CD4-positive, alpha-beta T cell treated with Interferon gamma for 1 hour (primary cell): ENCODE results near the gene BTG2.

Source experiments
- DNase-seq: peaks from one replicate; pipeline ENCODE4 v3.0.0-alpha.2; 2020

Gene BTG2

GRCh38 chr1:203276916-203277545 lies 28.3 kb upstream of the BTG2 start:
- DNase-seq = no peak

GRCh38 chr1:203278082-203278884 lies 27.0 kb upstream of the BTG2 start:
- DNase-seq = peak; percentile 14

- no peak for DNase-seq
Observed at GRCh38 chr1:203278885-203279406, 26.4 kb upstream of the BTG2 start.

- DNase-seq = no peak
Observed at GRCh38 chr1:203280061-203280460, 25.3 kb upstream of the BTG2 start.

- no peak for DNase-seq
Observed at GRCh38 chr1:203281033-203281432, 24.3 kb upstream of the BTG2 start.

GRCh38 chr1:203281851-203282661 lies 23.3 kb upstream of the BTG2 start:
- no peak for DNase-seq

- no peak for DNase-seq
Observed at GRCh38 chr1:203282720-203283542, 22.4 kb upstream of the BTG2 start.

- DNase-seq = no peak
Observed at GRCh38 chr1:203283597-203283996, 21.7 kb upstream of the BTG2 start.

GRCh38 chr1:203284411-203285123 lies 20.8 kb upstream of the BTG2 start:
- no peak for DNase-seq

- peak; percentile 28 for DNase-seq
Observed at GRCh38 chr1:203286161-203286984, 18.9 kb upstream of the BTG2 start.

GRCh38 chr1:203287109-203287893 lies 18.0 kb upstream of the BTG2 start:
- DNase-seq = peak; percentile 92

GRCh38 chr1:203287898-203288297 lies 17.4 kb upstream of the BTG2 start:
- no peak for DNase-seq

GRCh38 chr1:203288400-203288799 lies 16.9 kb upstream of the BTG2 start:
- DNase-seq = no peak

GRCh38 chr1:203289281-203289981 lies 15.9 kb upstream of the BTG2 start:
- DNase-seq = peak; percentile 97

- no peak for DNase-seq
Observed at GRCh38 chr1:203289982-203290260, 15.4 kb upstream of the BTG2 start.

GRCh38 chr1:203290261-203291089 lies 14.8 kb upstream of the BTG2 start:
- DNase-seq = peak; percentile 98

GRCh38 chr1:203291201-203292096 lies 13.9 kb upstream of the BTG2 start:
- DNase-seq = peak; percentile 21

- DNase-seq = peak; percentile 75
Observed at GRCh38 chr1:203295796-203296195, 9.5 kb upstream of the BTG2 start.
